ENCODE results near the gene RNASET2. TPM values are rescaled to one million over a fixed set of nuclear protein-coding genes. Genes with fewer than 3 reads are reported as not detected.
"Not testable (repeated sequence)": the region's sequence is repeated elsewhere in the genome, so short reads cannot be mapped to it uniquely, and the experiment has no call there.

The RNASET2 gene
- polyA plus RNA-seq, 12 donors, result 12.2 to 42.8 (median 16.4) TPM; not detected in 1

GRCh38 chr6:166929542-166930189, 26.7 kb downstream of the RNASET2 start:
- no peak for DNase-seq

DNA sequence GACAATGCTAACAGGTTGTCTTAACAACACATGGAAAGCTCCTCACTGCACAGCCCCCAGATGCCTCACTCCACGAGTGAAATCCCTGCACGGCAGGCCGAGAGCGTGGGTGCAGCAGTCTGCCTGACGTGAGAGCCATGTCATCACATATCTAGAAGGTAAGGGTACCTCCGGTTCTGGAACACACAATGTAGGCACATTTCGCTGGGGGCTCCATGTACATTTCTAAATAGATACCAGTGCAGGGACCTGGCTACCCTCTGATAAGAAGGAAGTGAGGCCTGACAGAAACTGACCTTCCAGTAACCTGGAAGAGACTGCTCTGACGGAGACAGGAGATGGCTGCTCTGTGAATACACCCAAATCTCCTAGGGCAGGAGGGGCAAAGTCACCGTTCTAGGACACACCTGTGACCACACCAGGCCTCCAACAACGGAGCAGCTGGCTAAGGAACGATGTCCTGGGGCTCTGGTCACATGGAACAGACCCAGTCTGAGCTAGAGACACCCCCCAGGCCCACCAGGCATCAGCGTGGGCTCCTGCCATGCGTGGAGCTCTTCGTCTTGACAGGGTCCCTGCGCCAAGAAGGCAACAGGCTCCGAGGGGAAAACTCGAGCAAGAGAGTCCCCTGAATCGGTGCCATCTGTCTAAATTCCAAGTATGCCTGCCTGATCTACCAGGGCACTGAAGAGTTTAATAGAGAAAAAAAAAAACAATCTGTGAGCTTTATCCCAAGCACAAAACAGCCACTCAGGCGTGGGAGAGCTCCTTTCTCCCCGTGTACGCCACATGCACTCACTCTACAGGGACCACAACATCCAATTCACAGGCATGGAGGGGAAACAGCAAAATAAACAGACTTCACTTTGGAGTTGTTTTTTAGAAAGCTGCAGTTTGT, 27.5 kb downstream of the RNASET2 start:
- no peak for DNase-seq

DNA sequence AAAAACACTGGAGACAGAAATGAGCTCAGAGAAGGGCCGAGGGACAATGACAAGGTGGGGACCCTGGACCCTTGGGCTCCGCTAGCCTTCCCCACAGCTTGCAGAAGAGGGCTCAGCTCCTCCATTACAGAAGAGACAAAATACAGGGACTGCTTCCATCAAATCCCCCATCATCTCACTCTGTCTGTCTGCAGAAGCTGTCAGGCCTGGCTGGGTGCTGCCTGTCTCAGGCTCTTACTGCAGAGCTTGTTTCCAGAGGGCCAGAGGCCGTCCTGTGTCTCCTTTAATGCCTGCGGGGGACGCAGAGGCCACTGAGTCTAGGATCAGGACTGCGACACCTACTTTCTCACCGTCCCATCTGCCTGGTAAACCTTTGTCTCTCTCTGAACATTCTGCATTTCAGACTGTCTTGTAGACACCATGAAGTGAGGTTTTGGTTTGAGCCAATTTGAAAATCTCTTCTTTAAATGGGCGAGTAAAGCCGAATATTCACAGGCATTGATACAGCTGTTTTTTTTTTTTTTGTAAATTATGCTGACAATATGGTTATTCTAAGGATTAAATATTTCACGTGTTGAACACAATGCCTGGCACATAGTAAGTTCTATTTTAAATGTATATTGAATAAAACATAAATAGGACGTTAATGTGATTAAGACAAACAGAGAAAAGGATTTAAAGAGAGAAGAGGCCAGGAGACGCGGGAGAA, 28.3 kb downstream of the RNASET2 start:
- no peak for DNase-seq

DNA sequence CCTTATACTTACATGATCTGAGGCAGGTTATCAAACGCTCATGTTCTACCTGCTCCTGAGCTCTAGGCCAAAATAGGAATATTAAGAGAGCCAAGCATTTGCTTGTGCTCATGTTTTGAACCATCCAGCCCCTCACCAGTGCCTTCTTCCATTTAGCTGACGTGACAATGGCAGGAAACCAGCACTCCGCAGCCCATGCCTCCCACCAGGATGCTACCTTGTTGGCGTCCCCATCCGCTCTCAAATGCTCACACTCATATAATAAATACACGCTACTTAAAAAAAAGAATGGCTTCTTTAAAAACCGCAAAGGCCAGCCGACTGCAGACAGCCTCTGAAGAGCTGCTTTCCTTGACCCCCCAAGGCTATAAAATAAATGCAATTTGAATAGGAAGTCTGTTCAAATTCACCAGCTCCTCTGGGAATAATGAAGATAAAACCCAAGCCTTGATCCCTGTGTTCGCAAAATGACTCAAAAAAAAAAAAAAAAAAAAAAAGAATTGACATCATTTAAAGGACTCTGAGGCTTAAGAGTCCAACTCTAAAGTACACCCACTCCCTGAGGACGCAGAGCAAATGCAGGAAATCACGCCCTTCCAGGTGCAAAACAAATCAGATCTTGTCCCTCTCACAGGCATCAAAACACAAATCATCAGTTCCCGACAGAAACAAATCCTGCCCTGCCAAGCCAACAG, 29.0 kb downstream of the RNASET2 start:
- no peak for DNase-seq

GRCh38 chr6:166926748-166927147, 29.6 kb downstream of the RNASET2 start:
- DNase-seq, result no peak

- DNase-seq, result no peak
Measured at GRCh38 chr6:166925141-166925996, 31.0 kb downstream of the RNASET2 start.

- no peak for DNase-seq
Measured at GRCh38 chr6:166924531-166924930, 31.8 kb downstream of the RNASET2 start.

- no peak for DNase-seq
Measured at GRCh38 chr6:166922937-166923336, 33.4 kb downstream of the RNASET2 start.

DNA sequence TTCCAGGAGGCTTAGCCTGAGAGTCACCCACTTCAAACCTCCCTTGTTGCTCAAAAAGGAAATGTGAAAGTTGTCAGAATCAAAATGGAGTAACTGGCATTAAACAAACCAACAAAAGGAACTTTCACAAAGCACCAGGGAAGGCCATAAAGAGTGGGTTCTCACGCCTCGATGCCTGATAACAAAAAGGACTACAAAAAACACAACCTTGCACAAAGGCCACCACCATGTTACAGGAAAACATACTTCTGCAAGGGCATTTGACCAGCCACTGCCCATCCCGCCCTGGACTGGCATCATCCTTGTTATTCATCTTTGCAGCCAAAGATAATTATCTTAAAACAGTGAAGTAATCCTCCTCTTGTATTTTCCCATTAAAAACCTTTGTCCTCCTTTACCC, 34.8 kb downstream of the RNASET2 start:
- no peak for DNase-seq

- no peak for DNase-seq
Measured at GRCh38 chr6:166916824-166917223, 39.5 kb downstream of the RNASET2 start.

DNA sequence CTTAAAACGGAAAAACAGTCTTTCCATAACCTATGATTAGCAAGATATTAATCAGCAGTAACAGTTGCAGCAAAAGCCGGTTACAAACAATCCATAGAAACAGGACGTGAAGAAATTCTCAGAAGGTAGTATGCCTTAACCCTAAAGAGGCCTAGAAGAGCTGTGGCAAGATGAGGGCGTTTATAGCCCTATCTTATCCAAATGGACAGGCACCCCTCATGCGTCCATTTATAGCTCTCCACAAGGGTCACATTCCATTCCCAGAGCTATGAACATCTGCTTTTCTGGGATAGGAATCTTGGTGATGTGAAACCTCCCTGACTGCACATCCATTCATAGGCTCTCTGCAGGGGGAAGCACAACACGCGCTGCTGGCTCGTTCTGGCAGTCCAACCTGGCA, 40.9 kb downstream of the RNASET2 start:
- not testable (repeated sequence) for DNase-seq

DNA sequence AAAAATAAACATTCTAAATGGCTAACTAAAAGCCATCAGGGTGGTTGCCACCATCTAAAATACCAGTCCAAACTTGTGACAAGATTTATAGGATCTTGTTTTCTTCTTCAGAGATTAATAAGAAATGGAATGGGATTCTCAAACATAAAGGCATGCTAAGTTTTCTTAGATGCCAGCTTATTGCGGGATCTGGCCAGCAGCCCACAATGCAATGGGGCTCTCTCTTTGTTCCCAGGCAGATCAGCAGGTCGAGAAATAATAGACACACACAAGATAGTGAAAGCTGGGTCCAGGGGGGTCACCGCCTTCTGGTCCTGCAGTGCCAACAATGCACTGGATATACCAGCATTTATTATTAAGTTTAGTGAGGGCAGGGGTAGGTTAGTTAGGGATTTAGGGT, 41.4 kb downstream of the RNASET2 start:
- DNase-seq, result not testable (repeated sequence)

DNA sequence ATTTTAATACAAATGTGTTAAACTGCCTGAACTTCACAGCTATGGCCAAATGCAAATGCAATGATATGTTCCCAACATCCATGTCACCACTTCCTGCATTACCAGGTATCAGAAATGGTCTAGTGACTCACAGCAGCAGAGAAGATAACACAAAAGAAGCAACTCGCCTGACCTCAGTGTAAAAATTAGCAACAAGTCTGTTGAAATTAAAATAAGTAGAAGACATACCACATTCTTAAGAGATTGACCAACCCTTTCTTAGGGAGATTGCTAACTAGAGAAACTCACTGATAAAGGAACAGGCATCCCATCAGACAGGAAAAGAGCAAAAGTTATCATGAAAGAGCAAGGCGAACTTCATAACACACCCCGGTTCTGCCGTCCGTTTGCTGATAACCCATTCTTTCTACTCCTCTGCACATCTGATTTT, 45.1 kb downstream of the RNASET2 start:
- no peak for DNase-seq

DNA sequence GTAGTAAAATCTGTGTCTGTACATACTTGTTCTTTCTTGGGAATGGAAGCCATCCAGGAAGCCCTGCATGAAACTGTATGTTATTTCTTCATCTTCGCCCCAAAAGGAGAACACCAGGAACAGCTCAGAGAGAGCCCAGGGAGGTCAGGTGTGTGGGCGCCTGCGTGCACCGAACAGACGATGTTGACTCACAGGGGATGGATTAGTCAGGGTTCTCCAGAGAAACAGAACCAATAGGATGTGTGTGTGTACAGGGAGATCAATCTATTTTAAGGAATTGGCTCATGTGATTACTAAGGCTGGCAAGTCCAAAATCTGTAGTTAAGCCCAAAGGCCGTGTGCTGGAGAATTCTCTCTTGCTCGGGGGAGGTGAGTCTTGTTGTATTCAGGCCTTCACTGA, 45.7 kb downstream of the RNASET2 start:
- no peak for DNase-seq

DNA sequence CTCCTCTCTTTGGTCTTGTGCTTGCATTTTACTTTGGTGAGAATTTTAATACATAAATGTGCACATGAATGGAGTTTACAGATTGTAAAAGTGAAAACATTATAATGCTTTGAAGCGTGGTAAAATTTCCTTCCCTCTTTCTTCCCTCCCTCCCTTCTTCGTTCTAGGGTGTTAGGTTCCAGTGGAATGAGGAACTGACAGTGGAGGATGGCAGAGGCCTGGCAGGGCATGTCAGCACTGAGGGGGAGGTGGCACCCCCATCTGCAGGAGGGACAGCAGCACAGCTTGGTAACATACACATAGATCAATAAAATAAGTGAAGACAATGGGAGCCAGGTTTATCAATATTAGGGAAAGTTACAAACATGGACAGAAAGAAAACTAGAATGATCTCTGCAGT, 47.5 kb downstream of the RNASET2 start:
- DNase-seq, result no peak

DNA sequence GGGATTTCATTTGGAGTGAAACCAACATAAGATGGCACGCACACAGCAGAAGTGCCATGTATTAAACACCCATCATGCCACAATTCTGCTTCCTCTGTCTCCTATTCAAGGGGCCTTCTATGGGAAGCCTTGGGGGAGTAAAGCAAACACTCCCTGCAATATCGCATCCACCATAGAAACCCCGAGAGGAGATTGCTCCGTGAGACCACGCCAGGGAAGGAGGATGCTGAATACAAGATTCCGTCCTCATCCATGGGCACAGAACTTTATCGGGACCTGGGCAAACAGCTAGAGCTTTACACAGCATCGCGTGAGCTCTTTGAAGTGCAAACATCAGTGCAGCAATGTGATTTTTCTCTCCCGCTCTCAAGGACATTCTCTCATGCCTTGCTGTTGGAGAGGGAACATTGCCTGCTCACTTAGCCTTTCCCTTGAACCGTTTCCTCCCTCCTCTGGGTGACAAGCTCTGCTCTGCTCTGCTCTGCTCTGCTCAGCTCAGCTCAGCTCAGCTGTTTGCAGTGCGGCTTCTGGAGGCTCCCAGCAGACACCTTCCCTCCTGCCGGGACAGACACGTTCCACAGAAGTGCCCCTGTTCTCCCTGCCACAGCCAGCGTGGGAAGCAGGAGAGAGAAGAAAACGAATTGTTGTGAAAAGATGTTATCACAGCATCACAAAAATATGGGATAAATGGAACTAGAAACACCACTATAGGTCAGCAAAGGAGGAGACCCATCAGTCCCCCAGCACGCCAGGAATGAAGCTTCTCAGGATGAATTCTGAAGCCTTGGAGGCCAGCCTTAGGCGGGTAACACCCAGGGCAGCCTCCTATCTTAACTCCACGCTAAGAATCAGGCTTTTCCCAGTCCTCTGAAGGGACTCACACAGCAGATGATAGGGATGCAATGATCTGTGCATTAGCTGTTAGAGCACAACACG, 48.2 kb downstream of the RNASET2 start:
- DNase-seq, result no peak

DNA sequence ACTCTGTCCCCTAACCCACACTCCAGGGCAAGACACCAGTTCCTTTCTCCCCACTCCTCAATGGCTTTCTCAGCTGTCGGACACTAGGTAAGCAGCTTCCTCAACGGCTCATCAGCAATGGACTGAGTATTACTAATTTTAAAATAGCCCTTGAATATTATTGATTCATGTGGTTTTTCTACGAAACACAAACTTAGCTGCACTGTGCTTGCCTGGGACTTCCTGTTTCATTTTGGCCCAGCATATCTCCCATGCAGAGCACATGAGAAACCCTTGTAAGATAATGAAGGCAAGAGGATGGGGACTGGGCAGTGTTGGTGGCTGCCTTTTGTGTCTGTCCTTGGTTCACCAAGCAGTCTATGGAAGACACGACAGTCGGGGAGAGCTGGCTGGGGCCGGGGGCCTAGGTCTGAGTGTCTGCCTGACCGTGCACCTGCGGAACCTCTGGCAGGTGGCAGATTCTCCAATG, 48.9 kb downstream of the RNASET2 start:
- no peak for DNase-seq

GRCh38 chr6:166906376-166907044, 49.8 kb downstream of the RNASET2 start:
- no peak for DNase-seq

DNA sequence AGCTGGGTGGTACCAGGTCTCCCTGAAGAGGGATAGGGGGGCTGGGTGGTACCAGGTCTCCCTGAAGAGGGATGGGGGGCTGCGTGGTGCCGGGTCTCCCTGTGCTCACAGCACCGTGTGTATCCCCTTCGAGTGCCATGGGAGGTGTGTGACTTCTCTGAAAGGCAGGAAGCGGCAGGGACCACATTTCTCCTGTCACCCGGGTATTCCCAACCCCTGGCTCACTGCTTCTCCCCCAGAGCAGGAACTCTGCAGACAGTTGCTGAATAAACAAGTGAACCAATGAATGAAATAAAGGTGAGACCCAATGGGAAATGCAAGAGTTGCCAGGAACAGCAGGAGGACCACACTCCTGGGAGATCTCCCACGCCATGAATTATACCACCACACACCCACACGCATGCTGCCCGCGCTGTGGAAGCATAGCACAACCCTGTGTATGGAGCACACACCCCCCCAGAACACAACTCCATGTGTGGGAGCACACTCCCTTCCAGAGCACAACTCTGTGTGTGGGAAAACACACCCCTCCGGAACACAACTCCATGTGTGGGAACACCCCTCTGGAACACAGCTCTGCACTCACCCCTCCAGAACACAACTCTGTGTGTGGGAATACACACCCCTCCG, 50.7 kb downstream of the RNASET2 start:
- no peak for DNase-seq

Data from muscle of arm (tissue), 12 donors.